ENCODE data around the gene GALNS. TPM values are rescaled to one million over a fixed set of nuclear protein-coding genes. Genes with fewer than 3 reads are reported as not detected.

The GALNS gene
- total and polyA plus RNA-seq, 2 experiments from 2014 or later, result 19.6 to 53.5 TPM

DNA sequence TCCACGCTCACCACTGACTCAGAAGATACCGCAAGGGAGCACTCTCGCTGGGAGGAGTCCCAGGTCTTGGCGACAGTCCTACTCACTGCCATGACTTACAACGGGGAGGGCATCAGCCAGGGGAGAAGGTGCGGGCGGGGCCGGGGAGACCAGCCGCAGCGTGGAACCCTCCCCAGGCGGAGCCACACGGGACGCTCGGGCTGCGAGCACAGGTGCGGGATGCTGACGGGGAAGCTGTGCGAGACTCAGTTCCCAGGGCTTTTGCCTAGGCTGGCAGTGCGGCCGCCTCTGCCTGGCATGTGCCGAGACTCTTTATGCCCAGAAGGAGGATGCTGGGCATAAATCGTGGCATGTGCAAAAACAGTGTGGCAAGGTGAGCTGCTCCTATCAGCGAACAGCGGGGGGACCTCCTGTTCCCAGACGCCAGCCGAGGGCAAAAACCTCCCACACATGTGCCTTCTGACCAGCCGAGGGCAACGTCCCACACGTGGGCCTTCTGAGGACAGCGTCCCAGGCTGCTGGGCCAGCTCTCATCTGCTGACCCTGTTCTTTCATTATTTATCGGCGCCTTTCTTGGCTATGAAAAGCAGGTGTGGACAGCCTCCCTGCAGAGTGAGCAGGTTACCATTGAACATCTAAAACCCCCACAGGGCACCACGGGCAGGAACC is 6.1 kb downstream of the GALNS start:
- Histone ChIP-seq H4K20me1 (ENCODE audit: insufficient read depth, poor library complexity, severe bottlenecking) (peaks cover 1% of the 10 kb centered on the region), H3K79me2 (peaks cover 4% of the 10 kb centered on the region), H3K9me3 (ENCODE audit: low read depth) (no peaks in the 10 kb centered on the region), H3K27ac (no peak overlapping the region), H3K4me1 (ENCODE audit: insufficient read depth) (peaks cover 2% of the 10 kb centered on the region), H3K27me3 (no peaks in the 10 kb centered on the region), H3K4me3 (no peak overlapping the region), H3K9me2 (replicated peaks; ENCODE audit: insufficient read depth) (no peaks in the 10 kb centered on the region), H3K36me3 (replicated peaks; ENCODE audit: insufficient read depth, low read depth) (no peaks in the 10 kb centered on the region), H2AFZ (no peak overlapping the region), H3K4me2 (no peak overlapping the region)
- 97% methylated on average over 33 of the region's 33 CpGs for WGBS (ENCODE audit: low lambda C conversion rate, missing lambda C conversion rate)
- no peak for TF ChIP-seq EZH2 (IDR thresholded peaks at IDR 0.05; ENCODE audit: borderline replicate concordance)
- no peak for DNase-seq (ENCODE audit: low spot score)

DNA sequence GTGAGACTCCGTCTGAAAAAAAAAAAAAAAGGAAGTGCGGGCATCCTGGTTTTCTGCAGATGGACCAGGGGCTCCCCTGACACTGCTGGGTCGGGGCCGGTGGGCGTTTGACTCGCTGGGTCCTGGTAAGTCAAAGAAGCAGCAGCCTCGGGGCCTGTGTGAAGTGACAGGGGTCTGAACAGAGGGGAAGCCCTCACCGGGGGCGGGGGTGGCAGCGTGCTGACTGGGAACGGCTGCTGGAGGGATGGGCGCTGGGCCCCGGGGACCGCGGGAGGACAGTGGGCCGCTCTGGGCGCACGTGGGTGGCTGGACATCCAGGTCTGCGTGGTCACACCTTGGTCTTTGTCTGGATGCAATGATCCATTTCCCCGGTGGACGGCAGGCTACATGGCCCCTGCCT is 8.2 kb downstream of the GALNS start:
- TF ChIP-seq EZH2 (IDR thresholded peaks at IDR 0.05; ENCODE audit: borderline replicate concordance) (no peak), EZH2phosphoT487 (IDR thresholded peaks at IDR 0.05; ENCODE audit: low read depth, severe bottlenecking, unreplicated experiment) (no peak)
- TF ChIP-seq, protein P1, sequence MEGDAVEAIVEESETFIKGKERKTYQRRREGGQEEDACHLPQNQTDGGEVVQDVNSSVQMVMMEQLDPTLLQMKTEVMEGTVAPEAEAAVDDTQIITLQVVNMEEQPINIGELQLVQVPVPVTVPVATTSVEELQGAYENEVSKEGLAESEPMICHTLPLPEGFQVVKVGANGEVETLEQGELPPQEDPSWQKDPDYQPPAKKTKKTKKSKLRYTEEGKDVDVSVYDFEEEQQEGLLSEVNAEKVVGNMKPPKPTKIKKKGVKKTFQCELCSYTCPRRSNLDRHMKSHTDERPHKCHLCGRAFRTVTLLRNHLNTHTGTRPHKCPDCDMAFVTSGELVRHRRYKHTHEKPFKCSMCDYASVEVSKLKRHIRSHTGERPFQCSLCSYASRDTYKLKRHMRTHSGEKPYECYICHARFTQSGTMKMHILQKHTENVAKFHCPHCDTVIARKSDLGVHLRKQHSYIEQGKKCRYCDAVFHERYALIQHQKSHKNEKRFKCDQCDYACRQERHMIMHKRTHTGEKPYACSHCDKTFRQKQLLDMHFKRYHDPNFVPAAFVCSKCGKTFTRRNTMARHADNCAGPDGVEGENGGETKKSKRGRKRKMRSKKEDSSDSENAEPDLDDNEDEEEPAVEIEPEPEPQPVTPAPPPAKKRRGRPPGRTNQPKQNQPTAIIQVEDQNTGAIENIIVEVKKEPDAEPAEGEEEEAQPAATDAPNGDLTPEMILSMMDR (IDR thresholded peaks at IDR 0.05; ENCODE audit: poor library complexity), result no peak
- 93% methylated on average over 14 of the region's 21 CpGs for WGBS (ENCODE audit: low lambda C conversion rate, missing lambda C conversion rate)
- Histone ChIP-seq H3K36me3 (replicated peaks; ENCODE audit: insufficient read depth, low read depth) (no peaks in the 10 kb centered on the region), H3K4me2 (no peak overlapping the region), H3K27ac (no peak overlapping the region), H3K79me2 (no peaks in the 10 kb centered on the region), H3K9me3 (ENCODE audit: low read depth) (no peaks in the 10 kb centered on the region), H3K9me2 (replicated peaks; ENCODE audit: insufficient read depth) (no peaks in the 10 kb centered on the region), H3K4me1 (ENCODE audit: insufficient read depth) (no peaks in the 10 kb centered on the region), H4K20me1 (ENCODE audit: insufficient read depth, poor library complexity, severe bottlenecking) (no peaks in the 10 kb centered on the region), H3K27me3 (no peaks in the 10 kb centered on the region), H2AFZ (no peak overlapping the region), H3K4me3 (no peak overlapping the region)
- DNase-seq (ENCODE audit: low spot score), result no peak

DNA sequence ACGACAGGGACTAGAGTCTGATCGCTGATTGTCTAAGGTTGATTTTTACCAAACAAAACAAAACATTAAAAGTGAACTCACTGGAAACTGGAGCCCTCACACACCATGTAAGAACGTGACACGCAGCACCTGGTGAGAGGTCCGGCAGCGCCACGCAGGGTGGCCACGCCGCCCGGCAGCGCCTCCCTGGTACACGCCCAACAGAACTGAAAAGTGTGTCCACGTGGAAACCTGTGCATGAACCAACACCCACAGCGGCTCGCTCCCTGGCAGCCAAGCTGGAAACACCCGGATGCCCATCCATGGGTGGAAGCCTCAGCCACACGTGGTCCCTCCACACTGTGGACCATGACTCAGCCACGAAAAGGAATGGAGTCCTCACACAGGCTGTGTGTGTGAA is 9.1 kb downstream of the GALNS start:
- Histone ChIP-seq H3K27me3 (no peaks in the 10 kb centered on the region), H3K36me3 (replicated peaks; ENCODE audit: insufficient read depth, low read depth) (no peaks in the 10 kb centered on the region), H3K4me2 (no peak overlapping the region), H3K4me3 (no peak overlapping the region), H3K27ac (no peak overlapping the region), H2AFZ (no peak overlapping the region), H3K9me2 (replicated peaks; ENCODE audit: insufficient read depth) (no peaks in the 10 kb centered on the region), H3K79me2 (no peaks in the 10 kb centered on the region), H3K4me1 (ENCODE audit: insufficient read depth) (no peaks in the 10 kb centered on the region), H4K20me1 (ENCODE audit: insufficient read depth, poor library complexity, severe bottlenecking) (no peaks in the 10 kb centered on the region), H3K9me3 (ENCODE audit: low read depth) (no peaks in the 10 kb centered on the region)
- no peak for DNase-seq (ENCODE audit: low spot score)
- TF ChIP-seq EZH2phosphoT487 (IDR thresholded peaks at IDR 0.05; ENCODE audit: low read depth, severe bottlenecking, unreplicated experiment), result no peak
- no peak for TF ChIP-seq EZH2 (IDR thresholded peaks at IDR 0.05; ENCODE audit: borderline replicate concordance)
- TF ChIP-seq, protein P1 (IDR thresholded peaks at IDR 0.05; ENCODE audit: poor library complexity), result no peak
- WGBS (ENCODE audit: low lambda C conversion rate, missing lambda C conversion rate), result 98% methylated on average over 16 of the region's 18 CpGs

DNA sequence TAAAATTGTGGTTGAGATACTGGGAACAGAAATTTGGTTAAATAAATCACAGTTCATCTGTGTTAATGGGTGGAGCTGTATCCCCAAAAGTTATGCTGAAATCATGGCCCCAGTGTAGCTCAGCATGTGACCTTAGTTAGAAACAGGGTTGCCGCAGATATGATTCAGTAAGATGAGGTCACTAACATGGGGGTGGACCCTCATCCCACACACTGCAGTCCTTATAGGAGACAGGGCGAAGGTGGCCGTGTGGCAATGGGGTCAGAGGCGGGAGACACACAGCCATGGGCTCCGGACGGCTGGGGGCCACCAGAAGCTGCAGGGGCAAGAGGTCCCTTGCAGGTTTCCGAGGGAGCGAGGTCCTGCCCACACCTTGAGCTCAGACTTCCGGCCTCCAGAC is 10.7 kb downstream of the GALNS start:
- H4K20me1 ChIP-seq (ENCODE audit: insufficient read depth, poor library complexity, severe bottlenecking), result no peaks in the 10 kb centered on the region
- no peak overlapping the region for H3K4me3 ChIP-seq
- H3K9me2 ChIP-seq (replicated peaks; ENCODE audit: insufficient read depth), result no peaks in the 10 kb centered on the region
- H3K4me1 ChIP-seq (ENCODE audit: insufficient read depth), result no peaks in the 10 kb centered on the region
- TF ChIP-seq, protein P1 (IDR thresholded peaks at IDR 0.05; ENCODE audit: poor library complexity), result no peak
- TF ChIP-seq EZH2phosphoT487 (IDR thresholded peaks at IDR 0.05; ENCODE audit: low read depth, severe bottlenecking, unreplicated experiment), result no peak
- no peak for TF ChIP-seq EZH2 (IDR thresholded peaks at IDR 0.05; ENCODE audit: borderline replicate concordance)
- no peak overlapping the region for H3K4me2 ChIP-seq
- no peaks in the 10 kb centered on the region for H3K79me2 ChIP-seq
- H3K27me3 ChIP-seq, result no peaks in the 10 kb centered on the region
- H3K27ac ChIP-seq, result no peak overlapping the region
- H3K9me3 ChIP-seq (ENCODE audit: low read depth), result no peaks in the 10 kb centered on the region
- no peak overlapping the region for H2AFZ ChIP-seq
- H3K36me3 ChIP-seq (replicated peaks; ENCODE audit: insufficient read depth, low read depth), result no peaks in the 10 kb centered on the region
- DNase-seq (ENCODE audit: low spot score), result no peak
- WGBS (ENCODE audit: low lambda C conversion rate, missing lambda C conversion rate), result 96% methylated on average over 9 of the region's 9 CpGs
